Motor neuron (in vitro differentiated cells): Measurements from ENCODE around the gene ZNF865. TPM values are rescaled to one million over a fixed set of nuclear protein-coding genes. Genes with fewer than 3 reads are reported as not detected.

ENCODE experiments used
- total RNA-seq, 8 experiments: library from RNA; unstranded; fragments of 300-600 nt; gene quantifications; 2 replicates each; pipeline versions ENCODE4 v1.2.3 to v1.2.4, GENCODE V29; 2022

The ZNF865 gene
- total RNA-seq, 8 experiments from 2014 or later, result 0.87 to 6.9 (median 3.5) TPM

Other genes with a start within 250 kb of the ZNF865 start
- gene GARIN5B, start 242.4 kb upstream of the ZNF865 start, total RNA-seq, result under 1 TPM in 6 of 8 experiments, not detected in 2; 0.05 to 0.71 (median 0.14) TPM
- gene IL11, start 235.2 kb upstream of the ZNF865 start, total RNA-seq, result 1 to 10 TPM in 2 of 8 experiments, under 1 TPM in 6; 0.10 to 2.4 (median 0.43) TPM
- gene TMEM190, start 228.8 kb upstream of the ZNF865 start, total RNA-seq, result 1 to 10 TPM in 1 of 8 experiments, under 1 TPM in 2, not detected in 5; 0.46 to 8.4 (median 0.58) TPM
- under 1 TPM in 3 of 8 experiments, not detected in 5; 0.23 to 0.40 (median 0.25) TPM for gene TMEM238, start 221.4 kb upstream of the ZNF865 start, total RNA-seq
- gene RPL28, start 219.7 kb upstream of the ZNF865 start, total RNA-seq, result 1,000 to 10,000 TPM in 2 of 8 experiments, 100 to 1,000 TPM in 6; 362 to 1,444 (median 673) TPM
- 10 to 100 TPM; 21.5 to 86.6 (median 37.8) TPM for gene UBE2S, start 197.9 kb upstream of the ZNF865 start, total RNA-seq
- gene SHISA7, start 162.3 kb upstream of the ZNF865 start, total RNA-seq, result 1 to 10 TPM in 5 of 8 experiments, under 1 TPM in 3; 0.10 to 3.4 (median 1.5) TPM
- gene ISOC2, start 144.0 kb upstream of the ZNF865 start, total RNA-seq, result 10 to 100 TPM; 35.4 to 82.0 (median 59.1) TPM
- 1 to 10 TPM in 2 of 8 experiments, under 1 TPM in 5, not detected in 1; 0.05 to 1.3 (median 0.72) TPM for gene C19orf85, start 140.9 kb upstream of the ZNF865 start, total RNA-seq
- 1 to 10 TPM; 1.1 to 5.6 (median 3.6) TPM for gene ZNF628, start 129.0 kb upstream of the ZNF865 start, total RNA-seq
- gene NAT14, start 120.5 kb upstream of the ZNF865 start, total RNA-seq, result 10 to 100 TPM; 10.9 to 62.6 (median 48.2) TPM
- gene SSC5D, start 117.2 kb upstream of the ZNF865 start, total RNA-seq, result 1 to 10 TPM in 3 of 8 experiments, under 1 TPM in 5; 0.27 to 3.0 (median 0.63) TPM
- gene SBK2, start 68.5 kb upstream of the ZNF865 start, total RNA-seq, result under 1 TPM in 1 of 8 experiments, not detected in 7; 0.18 TPM
- gene SBK3, start 60.1 kb upstream of the ZNF865 start, total RNA-seq, result 1 to 10 TPM in 1 of 8 experiments, under 1 TPM in 4, not detected in 3; 0.14 to 1.1 (median 0.31) TPM
- gene ZNF579, start 24.8 kb upstream of the ZNF865 start, total RNA-seq, result 1 to 10 TPM; 3.4 to 9.4 (median 5.0) TPM
- 10 to 100 TPM in 2 of 8 experiments, 1 to 10 TPM in 6; 5.0 to 11.6 (median 8.3) TPM for gene FIZ1, start 6.1 kb upstream of the ZNF865 start, total RNA-seq
- gene ZNF524, start 5.4 kb upstream of the ZNF865 start, total RNA-seq, result 10 to 100 TPM in 1 of 8 experiments, 1 to 10 TPM in 7; 3.7 to 12.3 (median 5.4) TPM
- gene ZNF784, start 18.9 kb downstream of the ZNF865 start, total RNA-seq, result 1 to 10 TPM; 1.6 to 8.2 (median 4.1) TPM
- gene ZNF580, start 35.4 kb downstream of the ZNF865 start, total RNA-seq, result 10 to 100 TPM in 6 of 8 experiments, 1 to 10 TPM in 2; 7.9 to 25.0 (median 11.1) TPM
- 10 to 100 TPM; 18.3 to 34.2 (median 24.9) TPM for gene ZNF581, start 38.0 kb downstream of the ZNF865 start, total RNA-seq
- gene CCDC106, start 42.6 kb downstream of the ZNF865 start, total RNA-seq, result 10 to 100 TPM in 7 of 8 experiments, 1 to 10 TPM in 1; 9.8 to 23.6 (median 13.6) TPM
- gene U2AF2, start 49.4 kb downstream of the ZNF865 start, total RNA-seq, result 100 to 1,000 TPM in 7 of 8 experiments, 10 to 100 TPM in 1; 85.3 to 252 (median 133) TPM
- gene EPN1, start 69.6 kb downstream of the ZNF865 start, total RNA-seq, result 10 to 100 TPM; 21.8 to 79.7 (median 50.3) TPM
- 1 to 10 TPM in 1 of 8 experiments, under 1 TPM in 3, not detected in 4; 0.08 to 1.1 (median 0.23) TPM for gene NLRP9, start 132.8 kb downstream of the ZNF865 start, total RNA-seq
- gene RFPL4A, start 153.4 kb downstream of the ZNF865 start, total RNA-seq, result under 1 TPM in 1 of 8 experiments, not detected in 7; 0.31 TPM
- gene RFPL4AL1, start 163.5 kb downstream of the ZNF865 start, total RNA-seq, result under 1 TPM in 2 of 8 experiments, not detected in 6; 0.38 to 0.66 TPM
- under 1 TPM in 3 of 8 experiments, not detected in 5; 0.09 to 0.24 (median 0.14) TPM for gene NLRP11, start 226.4 kb downstream of the ZNF865 start, total RNA-seq
- under 1 TPM in 2 of 8 experiments, not detected in 6; 0.14 to 0.17 TPM for gene NLRP4, start 230.9 kb downstream of the ZNF865 start, total RNA-seq